H1 (cell line): ENCODE results near the gene ARID4B. TPM values are rescaled to one million over a fixed set of nuclear protein-coding genes. Genes with fewer than 3 reads are reported as not detected.

Source experiments
- CHD7 ChIP-seq: fragments of 300-600 bp; sonication (generic); IDR thresholded peaks from 2 replicates; pipeline ENCODE4 v1.7.1; 2012; ENCODE audit warnings: low read length, moderate library complexity, mild to moderate bottlenecking, inconsistent platforms; ENCODE audit not compliant: insufficient replicate concordance
- EZH2 ChIP-seq: fragments of 200-600 bp; sonication (generic); IDR thresholded peaks from 2 replicates; pipeline ENCODE4 v1.7.1; 2012; ENCODE audit warnings: low read depth, mild to moderate bottlenecking, moderate library complexity, low read length, inconsistent platforms; ENCODE audit not compliant: severe bottlenecking
- TAF7 ChIP-seq: optimal IDR thresholded peaks from 2 replicates; pipeline ENCODE3; 2011; ENCODE audit warnings: low read depth, mild to moderate bottlenecking, inconsistent platforms, low read length, moderate library complexity, borderline replicate concordance
- polyA plus RNA-seq, 7 experiments: library from polyadenylated mRNA; depleted of rRNA in 3 of 7; stranded (reverse) in 5 of 7; unstranded in 2 of 7; fragments of >200 nt in 5 of 7; fragments of 200-250 nt in 2 of 7; gene quantifications; 1 replicate in 5 of 7; 2 replicates in 1 of 7; 4 replicates in 1 of 7; pipeline versions ENCODE4 v1.2.1 to v1.2.3, GENCODE V29; 2011 to 2013; ENCODE audit warnings: missing spikeins in 2 of 7, mixed read lengths in 2 of 7
- total RNA-seq: library from RNA; stranded (reverse); fragmentation: NEBNext Ultra II Directional; extraction: Animal tissue kit (Norgen Biotek cat#: 25700); gene quantifications from 2 replicates; pipeline ENCODE4 v1.2.1, GENCODE V29; 2021
- TF ChIP-seq, protein P1 (sequence below): IDR thresholded peaks from 2 replicates; pipeline ENCODE4 v1.6.1; 2012; ENCODE audit warnings: low read length, inconsistent platforms

ARID4B gene
- total and polyA plus RNA-seq, 2 of the 8 experiments (the other 6 are each of a cell fraction or from before 2014, with no cell fraction given): 5.1 to 28.8 TPM

GRCh38 chr1:235180916-235181460 lies 147.0 kb downstream of the ARID4B start (continued):
- TF ChIP-seq CHD7 (no peak), EZH2 (no peak), TAF7 (no peak)
- TF ChIP-seq, protein P1, sequence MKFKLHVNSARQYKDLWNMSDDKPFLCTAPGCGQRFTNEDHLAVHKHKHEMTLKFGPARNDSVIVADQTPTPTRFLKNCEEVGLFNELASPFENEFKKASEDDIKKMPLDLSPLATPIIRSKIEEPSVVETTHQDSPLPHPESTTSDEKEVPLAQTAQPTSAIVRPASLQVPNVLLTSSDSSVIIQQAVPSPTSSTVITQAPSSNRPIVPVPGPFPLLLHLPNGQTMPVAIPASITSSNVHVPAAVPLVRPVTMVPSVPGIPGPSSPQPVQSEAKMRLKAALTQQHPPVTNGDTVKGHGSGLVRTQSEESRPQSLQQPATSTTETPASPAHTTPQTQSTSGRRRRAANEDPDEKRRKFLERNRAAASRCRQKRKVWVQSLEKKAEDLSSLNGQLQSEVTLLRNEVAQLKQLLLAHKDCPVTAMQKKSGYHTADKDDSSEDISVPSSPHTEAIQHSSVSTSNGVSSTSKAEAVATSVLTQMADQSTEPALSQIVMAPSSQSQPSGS: no peak
- TF ChIP-seq, all 59 proteins: peak for 0
